Mucosa of rectum (tissue), 2 donors: Measurements from ENCODE around the gene SRD5A2.
A peak's percentile ranks its signal among the peaks of the same experiment; 100 is the strongest.
"Not testable (repeated sequence)": the region's sequence is repeated elsewhere in the genome, so short reads cannot be mapped to it uniquely, and the experiment has no call there.

ENCODE experiments used
- H3K27ac ChIP-seq, 2 donors: one replicate each; pipeline ENCODE4 v1.7.0; 2013; ENCODE audit warnings: inconsistent platforms in 2 of 2, low read depth in 2 of 2, low read length in 2 of 2
- H3K27me3 ChIP-seq, 2 donors: one replicate each; pipeline ENCODE4 v1.7.0; 2013; ENCODE audit warnings: low read length in 2 of 2; ENCODE audit not compliant: control insufficient read depth in 2 of 2, insufficient read depth in 2 of 2
- H3K36me3 ChIP-seq, 2 donors: one replicate each; pipeline ENCODE4 v1.7.0; 2013; ENCODE audit warnings: low read length in 2 of 2; ENCODE audit not compliant: control insufficient read depth in 2 of 2, insufficient read depth in 2 of 2
- H3K4me1 ChIP-seq, 2 donors: one replicate each; pipeline ENCODE4 v1.7.0; 2013; ENCODE audit warnings: low read length in 2 of 2, mild to moderate bottlenecking in 1 of 2; ENCODE audit not compliant: control insufficient read depth in 2 of 2, insufficient read depth in 2 of 2
- H3K4me3 ChIP-seq, 2 donors: one replicate each; pipeline ENCODE4 v1.7.0; 2013; ENCODE audit warnings: low read length in 2 of 2
- H3K9ac ChIP-seq, 2 donors: one replicate each; pipeline ENCODE4 v1.7.0; 2013; ENCODE audit warnings: low read length in 2 of 2, low read depth in 1 of 2, mild to moderate bottlenecking in 1 of 2
- H3K9me3 ChIP-seq, 2 donors: one replicate each; pipeline ENCODE4 v1.7.0; 2013; ENCODE audit warnings: low read length in 2 of 2; ENCODE audit not compliant: control insufficient read depth in 2 of 2
- donor health status: healthy.
- donor health status: Normal muscosa, but diverticular disease.

SRD5A2 gene

GRCh38 chr2:31517442-31518203 lies 63.1 kb downstream of the SRD5A2 start:
- H3K27me3 ChIP-seq, result no peaks in the 10 kb centered on the region
- H3K36me3 ChIP-seq, result no peaks in the 10 kb centered on the region
- H3K4me1 ChIP-seq, result no peaks in the 10 kb centered on the region
- H3K9ac ChIP-seq, result no peak overlapping the region
- H3K4me3 ChIP-seq, result no peak overlapping the region
- no peak overlapping the region for H3K27ac ChIP-seq
- H3K9me3 ChIP-seq, result no peaks in the 10 kb centered on the region

GRCh38 chr2:31515586-31515985 lies 65.2 kb downstream of the SRD5A2 start:
- Histone ChIP-seq H3K9ac (no peak overlapping the region), H3K9me3 (no peaks in the 10 kb centered on the region), H3K4me1 (no peaks in the 10 kb centered on the region), H3K36me3 (no peaks in the 10 kb centered on the region), H3K27ac (no peak overlapping the region), H3K27me3 (no peaks in the 10 kb centered on the region), H3K4me3 (no peak overlapping the region)

- H3K36me3 ChIP-seq, result no peaks in the 10 kb centered on the region
- no peak overlapping the region for H3K9ac ChIP-seq
- no peak overlapping the region for H3K27ac ChIP-seq
- H3K27me3 ChIP-seq, result no peaks in the 10 kb centered on the region
- no peaks in the 10 kb centered on the region for H3K4me1 ChIP-seq
- no peak overlapping the region for H3K4me3 ChIP-seq
- no peaks in the 10 kb centered on the region for H3K9me3 ChIP-seq
These were observed 67.2 kb downstream of the SRD5A2 start for GRCh38 chr2:31513553-31513952.

- H3K9ac ChIP-seq, result no peak overlapping the region
- H3K4me1 ChIP-seq, result no peaks in the 10 kb centered on the region
- no peaks in the 10 kb centered on the region for H3K9me3 ChIP-seq
- H3K4me3 ChIP-seq, result no peak overlapping the region
- H3K36me3 ChIP-seq, result no peaks in the 10 kb centered on the region
- no peak overlapping the region for H3K27ac ChIP-seq
- no peaks in the 10 kb centered on the region for H3K27me3 ChIP-seq
These were observed 69.4 kb downstream of the SRD5A2 start for GRCh38 chr2:31511376-31511775.

GRCh38 chr2:31505111-31505510 lies 75.6 kb downstream of the SRD5A2 start:
- H3K36me3 ChIP-seq, result no peaks in the 10 kb centered on the region

GRCh38 chr2:31504311-31504710 lies 76.4 kb downstream of the SRD5A2 start:
- no peak overlapping the region for H3K9ac ChIP-seq
- no peaks in the 10 kb centered on the region for H3K9me3 ChIP-seq
- no peak overlapping the region for H3K27ac ChIP-seq
- H3K4me1 ChIP-seq, result peaks cover 0 to 3% of the 10 kb centered on the region in 2 donors
- H3K4me3 ChIP-seq, result no peak overlapping the region
- H3K27me3 ChIP-seq, result no peaks in the 10 kb centered on the region
- H3K36me3 ChIP-seq, result no peaks in the 10 kb centered on the region

More at GRCh38 chr2:31505111-31505510, 75.6 kb downstream of the SRD5A2 start:
- Histone ChIP-seq H3K27me3 (no peaks in the 10 kb centered on the region), H3K27ac (no peak overlapping the region), H3K9ac (no peak overlapping the region), H3K4me1 (peaks cover 0 to 3% of the 10 kb centered on the region in 2 donors), H3K4me3 (no peak overlapping the region), H3K9me3 (no peaks in the 10 kb centered on the region)

GRCh38 chr2:31496451-31496874 lies 84.3 kb downstream of the SRD5A2 start:
- H3K9me3 ChIP-seq, H3K4me1 ChIP-seq, H3K27me3 ChIP-seq, H3K36me3 ChIP-seq: not testable (repeated sequence)
- Histone ChIP-seq H3K4me3 (peak overlapping the region; percentile 22 to 50), H3K27ac (peak overlapping the region in 1 of 2 donors; percentile 55), H3K9ac (peak overlapping the region in 1 of 2 donors; percentile 43)

- not testable (repeated sequence) for H3K27ac ChIP-seq, H3K27me3 ChIP-seq, H3K9me3 ChIP-seq, H3K4me3 ChIP-seq, H3K4me1 ChIP-seq, H3K9ac ChIP-seq, H3K36me3 ChIP-seq
These were observed 91.4 kb downstream of the SRD5A2 start for GRCh38 chr2:31489339-31489738.

- no peaks in the 10 kb centered on the region for H3K4me1 ChIP-seq
- no peaks in the 10 kb centered on the region for H3K9me3 ChIP-seq
- no peak overlapping the region for H3K4me3 ChIP-seq
- H3K9ac ChIP-seq, result no peak overlapping the region
- no peak overlapping the region for H3K27ac ChIP-seq
- H3K27me3 ChIP-seq, result no peaks in the 10 kb centered on the region
- H3K36me3 ChIP-seq, result no peaks in the 10 kb centered on the region
These were observed 97.5 kb downstream of the SRD5A2 start for GRCh38 chr2:31483246-31483645.

- no peaks in the 10 kb centered on the region for H3K4me1 ChIP-seq
- no peak overlapping the region for H3K9ac ChIP-seq
- no peak overlapping the region for H3K27ac ChIP-seq
- H3K36me3 ChIP-seq, result no peaks in the 10 kb centered on the region
- no peaks in the 10 kb centered on the region for H3K9me3 ChIP-seq
- no peak overlapping the region for H3K4me3 ChIP-seq
- no peaks in the 10 kb centered on the region for H3K27me3 ChIP-seq
These were observed 104.1 kb downstream of the SRD5A2 start for GRCh38 chr2:31476511-31477180.
